Measurements from ENCODE around the gene ERBB4. TPM values are rescaled to one million over a fixed set of nuclear protein-coding genes. Genes with fewer than 3 reads are reported as not detected.

ERBB4 gene
- total RNA-seq, 2 experiments from 2014 or later, result not detected

DNA sequence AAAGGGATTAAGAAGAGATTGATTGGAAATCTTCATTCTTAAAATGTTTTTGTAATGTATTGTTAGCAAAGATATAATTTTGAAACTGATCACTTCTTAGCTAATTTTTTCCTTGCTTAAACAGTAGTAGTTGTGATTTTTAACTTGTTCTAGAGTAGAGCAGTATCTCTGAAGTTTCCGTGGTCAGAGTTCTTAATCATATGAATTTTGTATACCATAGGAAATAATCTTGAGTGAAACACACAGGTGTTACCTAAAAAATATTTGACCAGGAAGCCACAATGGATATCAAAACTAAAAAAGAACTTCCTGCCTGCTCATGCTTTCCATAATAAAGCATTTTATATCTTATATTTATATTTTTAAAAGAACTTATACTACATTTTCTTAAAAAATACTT, 907.1 kb downstream of the ERBB4 start:
- POLR2A ChIA-PET, result no interaction called here
- Histone ChIP-seq H2AFZ (ENCODE audit: low read length) (no peak overlapping the region), H3K27ac (ENCODE audit: low read depth, low read length, poor library complexity, severe bottlenecking) (no peak overlapping the region), H3K9me3 (ENCODE audit: low read length) (no peaks in the 10 kb centered on the region), H3K79me2 (ENCODE audit: insufficient read depth, low read depth, low read length) (no peaks in the 10 kb centered on the region), H3K4me2 (ENCODE audit: low read length) (no peak overlapping the region), H3K4me1 (ENCODE audit: insufficient read depth, low read length, poor library complexity, severe bottlenecking) (no peaks in the 10 kb centered on the region), H3K4me3 (ENCODE audit: low read depth, low read length, poor library complexity, severe bottlenecking) (no peak overlapping the region), H3K9me2 (ENCODE audit: insufficient read depth, low read length) (no peaks in the 10 kb centered on the region; the same call in 1 of the 2 replicates), H4K20me1 (ENCODE audit: insufficient read depth, low read length) (no peaks in the 10 kb centered on the region), H3K36me3 (ENCODE audit: insufficient read depth, low read length) (no peaks in the 10 kb centered on the region)
- DNase-seq (ENCODE audit: low spot score), result no peak
- CTCF ChIA-PET (ENCODE audit: unreplicated experiment), result no interaction called here
- no TSS peak for BruUV-seq (replicated peaks)
- TF ChIP-seq CTCF (conservative IDR thresholded peaks at IDR 0.05; ENCODE audit: low read length) (no peak), EZH2phosphoT487 (IDR thresholded peaks at IDR 0.05; ENCODE audit: borderline replicate concordance, low read depth, low read length) (no peak)
- intact Hi-C loops (cut with micrococcal nuclease; ENCODE audit: unreplicated experiment), result no loop called here

DNA sequence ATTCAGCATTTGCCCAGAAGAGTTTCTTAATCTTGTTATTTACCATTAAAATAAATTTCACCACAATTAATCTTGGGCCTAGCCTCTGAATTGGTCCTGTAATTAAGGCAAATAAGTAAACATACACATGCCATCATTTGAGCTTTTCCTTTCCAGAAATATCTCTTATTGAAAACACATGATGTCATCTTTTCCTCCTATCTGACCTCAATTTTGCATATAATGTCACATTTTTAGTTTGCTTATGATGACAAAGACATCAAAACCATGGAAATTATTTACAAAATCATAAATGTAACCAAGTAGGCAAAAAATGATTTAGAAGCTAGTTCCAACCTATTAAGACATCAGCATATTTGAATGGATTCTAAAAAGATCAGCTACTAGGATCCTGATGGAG, 915.5 kb downstream of the ERBB4 start:
- Histone ChIP-seq H4K20me1 (ENCODE audit: insufficient read depth, low read length) (no peaks in the 10 kb centered on the region), H3K36me3 (ENCODE audit: insufficient read depth, low read length) (no peaks in the 10 kb centered on the region), H3K4me3 (ENCODE audit: low read depth, low read length, poor library complexity, severe bottlenecking) (no peak overlapping the region), H3K4me1 (ENCODE audit: insufficient read depth, low read length, poor library complexity, severe bottlenecking) (no peaks in the 10 kb centered on the region), H3K9me2 (ENCODE audit: insufficient read depth, low read length) (no peaks in the 10 kb centered on the region), H3K27ac (ENCODE audit: low read depth, low read length, poor library complexity, severe bottlenecking) (no peak overlapping the region), H2AFZ (ENCODE audit: low read length) (no peak overlapping the region), H3K9me3 (ENCODE audit: low read length) (no peaks in the 10 kb centered on the region), H3K79me2 (ENCODE audit: insufficient read depth, low read depth, low read length) (no peaks in the 10 kb centered on the region), H3K4me2 (ENCODE audit: low read length) (no peak overlapping the region)
- no TSS peak for BruUV-seq (replicated peaks)
- ChIA-PET CTCF (ENCODE audit: unreplicated experiment) (no interaction called here), POLR2A (no interaction called here)
- no peak for TF ChIP-seq CTCF (conservative IDR thresholded peaks at IDR 0.05; ENCODE audit: low read length)
- no peak for TF ChIP-seq EZH2phosphoT487 (IDR thresholded peaks at IDR 0.05; ENCODE audit: borderline replicate concordance, low read depth, low read length)
- intact Hi-C loops (cut with micrococcal nuclease; ENCODE audit: unreplicated experiment), result no loop called here
- no peak for DNase-seq (ENCODE audit: low spot score)

- Histone ChIP-seq H3K4me1 (ENCODE audit: insufficient read depth, low read length, poor library complexity, severe bottlenecking) (no peaks in the 10 kb centered on the region), H2AFZ (ENCODE audit: low read length) (no peak overlapping the region), H3K4me3 (ENCODE audit: low read depth, low read length, poor library complexity, severe bottlenecking) (no peak overlapping the region), H3K9me2 (ENCODE audit: insufficient read depth, low read length) (no peaks in the 10 kb centered on the region), H3K36me3 (ENCODE audit: insufficient read depth, low read length) (no peaks in the 10 kb centered on the region), H3K79me2 (ENCODE audit: insufficient read depth, low read depth, low read length) (no peaks in the 10 kb centered on the region), H3K4me2 (ENCODE audit: low read length) (no peak overlapping the region), H3K27ac (ENCODE audit: low read depth, low read length, poor library complexity, severe bottlenecking) (no peak overlapping the region), H4K20me1 (ENCODE audit: insufficient read depth, low read length) (no peaks in the 10 kb centered on the region), H3K9me3 (ENCODE audit: low read length) (no peaks in the 10 kb centered on the region)
- DNase-seq (ENCODE audit: low spot score), result no peak
- no TSS peak for BruUV-seq (replicated peaks)
- intact Hi-C loops (cut with micrococcal nuclease; ENCODE audit: unreplicated experiment), result no loop called here
- ChIA-PET POLR2A (interaction anchor here (0.6 to 0.7 kb wide), 2 partner anchors 26 to 132 kb away, joined by 4 to 5 read pairs; no protein-coding TSS in a partner anchor), CTCF (ENCODE audit: unreplicated experiment) (no interaction called here)
- TF ChIP-seq EZH2phosphoT487 (IDR thresholded peaks at IDR 0.05; ENCODE audit: borderline replicate concordance, low read depth, low read length), result no peak
- no peak for TF ChIP-seq CTCF (conservative IDR thresholded peaks at IDR 0.05; ENCODE audit: low read length)
These were observed 917.6 kb downstream of the ERBB4 start for GRCh38 chr2:211620986-211621385.
